Large intestine (tissue), 3 donors: Measurements from ENCODE around the gene PCDHA11. TPM values are rescaled to one million over a fixed set of nuclear protein-coding genes. Genes with fewer than 3 reads are reported as not detected.
"Not testable (repeated sequence)": the region's sequence is repeated elsewhere in the genome, so short reads cannot be mapped to it uniquely, and the experiment has no call there.

ENCODE experiments used
- DNase-seq, 2 donors: peaks; one replicate each; pipeline versions ENCODE4 v3.0.0 to v3.0.0-alpha.2; 2013
- H3K27ac ChIP-seq: one replicate; pipeline ENCODE4 v1.5.1; 2013; ENCODE audit warnings: low read length
- H3K27me3 ChIP-seq: 2 replicates; pipeline ENCODE4 v1.6.1; 2013; ENCODE audit warnings: low read length; ENCODE audit not compliant: control insufficient read depth, insufficient read depth
- H3K36me3 ChIP-seq: 2 replicates; pipeline ENCODE4 v1.6.1; 2013; ENCODE audit warnings: low read length; ENCODE audit not compliant: control insufficient read depth, insufficient read depth
- H3K4me1 ChIP-seq: one replicate; pipeline ENCODE4 v1.6.1; 2013; ENCODE audit warnings: low read length; ENCODE audit not compliant: control insufficient read depth, insufficient read depth
- H3K4me3 ChIP-seq: one replicate; pipeline ENCODE4 v1.5.1; 2013; ENCODE audit warnings: low read length
- H3K9me3 ChIP-seq: one replicate; pipeline ENCODE4 v1.6.1; 2013; ENCODE audit warnings: mild to moderate bottlenecking, low read depth, low read length, moderate library complexity; ENCODE audit not compliant: control insufficient read depth
- WGBS: methylation state at CpG from one replicate; pipeline ENCODE4 v1.1.5; 2013; ENCODE audit warnings: low lambda C conversion rate; ENCODE audit not compliant: insufficient coverage; 5-methylcytosine and 5-hydroxymethylcytosine counted together
- polyA plus RNA-seq: library from polyadenylated mRNA; unstranded; fragments of 120-200 nt; gene quantifications from one replicate; pipeline ENCODE4 v1.2.1, GENCODE V29; 2013

PCDHA11 gene
- polyA plus RNA-seq, 1 donor, result 1.3 TPM

- no peak for DNase-seq
- Histone ChIP-seq H3K9me3 (peaks cover 32% of the 10 kb centered on the region), H3K4me3 (no peak within 1 kb of the TSS), H3K27me3 (peaks cover 3% of the 10 kb centered on the region), H3K4me1 (no peaks in the 10 kb centered on the region), H3K36me3 (no peaks in the 10 kb centered on the region), H3K27ac (no peak within 1 kb of the TSS)
- WGBS, result 12% methylated on average over 3 of the region's 8 CpGs
Observed at GRCh38 chr5:140833993-140834392, 34.8 kb upstream of the PCDHA11 start, which contains the start of gene PCDHA7. Gene PCDHA7, plus strand, starts transcription at chr5:140834269. Its CDS starts 115 bp downstream, at chr5:140834384.

- H3K36me3 ChIP-seq, H3K27me3 ChIP-seq, DNase-seq, H3K4me3 ChIP-seq, H3K4me1 ChIP-seq, H3K27ac ChIP-seq: not testable (repeated sequence)
- WGBS, result no CpG with 5 or more reads among the region's 38 CpGs
- H3K9me3 ChIP-seq, result peaks cover 26% of the 10 kb centered on the region
Observed at GRCh38 chr5:140834439-140835008, 34.2 kb upstream of the PCDHA11 start.

DNA sequence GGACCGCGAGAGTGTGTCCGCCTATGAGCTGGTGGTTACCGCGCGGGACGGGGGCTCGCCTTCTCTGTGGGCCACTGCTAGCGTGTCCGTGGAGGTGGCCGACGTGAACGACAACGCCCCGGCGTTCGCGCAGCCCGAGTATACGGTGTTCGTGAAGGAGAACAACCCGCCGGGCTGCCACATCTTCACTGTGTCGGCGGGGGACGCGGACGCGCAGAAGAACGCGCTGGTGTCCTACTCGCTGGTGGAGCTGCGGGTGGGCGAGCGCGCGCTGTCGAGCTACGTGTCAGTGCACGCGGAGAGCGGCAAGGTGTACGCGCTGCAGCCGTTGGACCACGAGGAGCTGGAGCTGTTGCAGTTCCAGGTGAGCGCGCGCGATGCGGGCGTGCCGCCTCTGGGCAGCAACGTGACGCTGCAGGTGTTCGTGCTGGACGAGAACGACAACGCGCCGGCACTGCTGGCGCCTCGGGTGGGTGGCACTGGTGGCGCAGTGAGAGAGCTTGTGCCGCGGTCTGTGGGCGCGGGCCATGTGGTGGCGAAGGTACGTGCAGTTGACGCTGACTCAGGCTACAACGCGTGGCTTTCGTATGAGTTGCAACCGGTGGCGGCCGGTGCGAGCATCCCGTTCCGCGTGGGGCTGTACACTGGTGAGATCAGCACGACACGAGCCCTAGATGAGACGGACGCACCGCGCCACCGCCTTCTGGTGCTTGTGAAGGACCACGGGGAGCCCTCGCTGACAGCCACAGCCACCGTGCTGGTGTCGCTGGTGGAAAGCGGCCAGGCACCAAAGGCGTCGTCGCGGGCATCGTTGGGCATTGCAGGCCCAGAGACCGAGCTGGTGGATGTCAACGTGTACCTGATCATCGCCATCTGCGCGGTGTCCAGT, 32.9 kb upstream of the PCDHA11 start:
- no peak for DNase-seq
- no peak overlapping the region for H3K4me3 ChIP-seq
- H3K36me3 ChIP-seq, result no peaks in the 10 kb centered on the region
- peaks cover 3% of the 10 kb centered on the region for H3K27me3 ChIP-seq
- no peak overlapping the region for H3K27ac ChIP-seq
- no CpG with 5 or more reads among the region's 103 CpGs for WGBS
- H3K9me3 ChIP-seq, result peaks cover 19% of the 10 kb centered on the region
- no peaks in the 10 kb centered on the region for H3K4me1 ChIP-seq

GRCh38 chr5:140840978-140841962, 27.5 kb upstream of the PCDHA11 start, which contains the start of gene PCDHA8:
Gene PCDHA8, plus strand, starts transcription at chr5:140841187. Its CDS starts 135 bp downstream, at chr5:140841322.
- peaks cover 23% of the 10 kb centered on the region for H3K9me3 ChIP-seq
- no peak for DNase-seq

GRCh38 chr5:140842798-140843733, 25.7 kb upstream of the PCDHA11 start:
- Histone ChIP-seq H3K36me3 (no peaks in the 10 kb centered on the region), H3K4me1 (no peaks in the 10 kb centered on the region), H3K4me3 (no peak overlapping the region), H3K27me3 (no peaks in the 10 kb centered on the region), H3K27ac (no peak overlapping the region), H3K9me3 (peaks cover 19% of the 10 kb centered on the region)
- DNase-seq, result no peak
- WGBS, result no CpG with 5 or more reads among the region's 87 CpGs

More at GRCh38 chr5:140840978-140841962, 27.5 kb upstream of the PCDHA11 start, which contains the start of gene PCDHA8:
- no peak within 1 kb of the TSS for H3K4me3 ChIP-seq
- H3K4me1 ChIP-seq, result no peaks in the 10 kb centered on the region
- 80% methylated on average over 1 of the region's 47 CpGs for WGBS
- H3K36me3 ChIP-seq, result no peaks in the 10 kb centered on the region
- no peaks in the 10 kb centered on the region for H3K27me3 ChIP-seq
- no peak within 1 kb of the TSS for H3K27ac ChIP-seq

DNA sequence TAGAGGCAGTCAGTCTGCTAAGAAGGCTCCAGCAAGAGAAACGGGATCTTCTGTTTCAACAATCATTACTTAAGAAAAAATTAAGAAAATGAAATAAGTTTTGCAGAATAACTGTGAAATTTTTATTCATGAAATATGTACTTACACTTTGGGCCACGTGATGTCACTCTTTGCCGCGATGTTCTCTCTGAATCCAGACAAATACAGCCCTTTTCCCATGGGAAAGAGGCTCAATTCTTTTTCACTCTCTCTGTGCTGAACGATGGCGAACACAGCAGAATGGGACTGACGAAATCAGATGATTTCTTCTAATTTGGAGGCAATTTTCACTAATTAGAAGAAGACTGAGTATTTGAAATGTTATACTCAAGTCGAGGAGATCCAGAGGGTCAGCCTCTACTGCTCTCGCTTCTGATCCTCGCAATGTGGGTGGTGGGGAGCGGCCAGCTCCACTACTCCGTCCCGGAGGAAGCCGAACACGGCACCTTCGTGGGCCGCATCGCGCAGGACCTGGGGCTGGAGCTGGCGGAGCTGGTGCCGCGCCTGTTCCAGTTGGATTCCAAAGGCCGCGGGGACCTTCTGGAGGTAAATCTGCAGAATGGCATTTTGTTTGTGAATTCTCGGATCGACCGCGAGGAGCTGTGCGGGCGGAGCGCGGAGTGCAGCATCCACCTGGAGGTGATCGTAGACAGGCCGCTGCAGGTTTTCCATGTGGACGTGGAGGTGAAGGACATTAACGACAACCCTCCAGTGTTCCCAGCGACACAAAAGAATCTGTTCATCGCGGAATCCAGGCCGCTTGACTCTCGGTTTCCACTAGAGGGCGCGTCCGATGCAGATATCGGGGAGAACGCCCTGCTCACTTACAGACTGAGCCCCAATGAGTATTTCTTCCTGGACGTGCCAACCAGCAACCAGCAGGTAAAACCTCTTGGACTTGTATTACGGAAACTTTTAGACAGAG, 20.3 kb upstream of the PCDHA11 start, which contains the start of gene PCDHA9:
TSS of gene PCDHA9 (plus strand) at position 244 of the 964 bp plus-strand sequence. CDS start at position 358, 114 bp downstream.
- not testable (repeated sequence) for H3K36me3 ChIP-seq, H3K4me3 ChIP-seq, H3K4me1 ChIP-seq, H3K27ac ChIP-seq, H3K27me3 ChIP-seq, DNase-seq
- WGBS, result 14% methylated on average over 3 of the region's 48 CpGs
- H3K9me3 ChIP-seq, result peaks cover 18% of the 10 kb centered on the region

- H3K27me3 ChIP-seq, H3K4me1 ChIP-seq, H3K27ac ChIP-seq, H3K36me3 ChIP-seq, DNase-seq, H3K4me3 ChIP-seq: not testable (repeated sequence)
- peaks cover 18% of the 10 kb centered on the region for H3K9me3 ChIP-seq
- WGBS, result no CpG with 5 or more reads among the region's 101 CpGs
Observed at GRCh38 chr5:140849831-140850634, 18.7 kb upstream of the PCDHA11 start.
